ENCODE measurements around the gene INTS3.

Gene INTS3

GRCh38 chr1:153727463-153728304 lies at the start of gene INTS3:
Gene INTS3, plus strand, starts transcription at chr1:153728050. Its CDS starts 585 bp downstream, at chr1:153728635.
- H3K27me3 Mint-ChIP-seq: no peaks in the 10 kb centered on the region
- H3K9me3 Mint-ChIP-seq: no peaks in the 10 kb centered on the region
- peaks cover 29% of the 10 kb centered on the region for H3K4me1 Mint-ChIP-seq
- H3K36me3 Mint-ChIP-seq: peaks cover 20% of the 10 kb centered on the region
- peak within 1 kb of the TSS; percentile 91 for H3K27ac Mint-ChIP-seq
- peak; percentile 99 for ATAC-seq
- H3K4me3 Mint-ChIP-seq: peak within 1 kb of the TSS; percentile 86

GRCh38 chr1:153678519-153679336 lies 49.1 kb upstream of the INTS3 start, which contains the start of gene NPR1:
Gene NPR1, plus strand, starts transcription at chr1:153678688. Its CDS starts 421 bp downstream, at chr1:153679109.
- peak within 1 kb of the TSS; percentile 77 for H3K27ac Mint-ChIP-seq
- no peaks in the 10 kb centered on the region for H3K9me3 Mint-ChIP-seq
- H3K4me1 Mint-ChIP-seq: peaks cover 30% of the 10 kb centered on the region
- ATAC-seq: peak; percentile 59
- peaks cover 62% of the 10 kb centered on the region for H3K27me3 Mint-ChIP-seq
- peak within 1 kb of the TSS; percentile 83 for H3K4me3 Mint-ChIP-seq
- H3K36me3 Mint-ChIP-seq: peaks cover 11% of the 10 kb centered on the region

- peak overlapping the region; percentile 83 for H3K4me3 Mint-ChIP-seq
- peak; percentile 60 for ATAC-seq
- H3K36me3 Mint-ChIP-seq: peaks cover 15% of the 10 kb centered on the region
- peak overlapping the region; percentile 12 for H3K27ac Mint-ChIP-seq
- peaks cover 30% of the 10 kb centered on the region for H3K4me1 Mint-ChIP-seq
- H3K27me3 Mint-ChIP-seq: peaks cover 69% of the 10 kb centered on the region
- H3K9me3 Mint-ChIP-seq: no peaks in the 10 kb centered on the region
Observed at GRCh38 chr1:153679337-153680119, 48.3 kb upstream of the INTS3 start.

DNA sequence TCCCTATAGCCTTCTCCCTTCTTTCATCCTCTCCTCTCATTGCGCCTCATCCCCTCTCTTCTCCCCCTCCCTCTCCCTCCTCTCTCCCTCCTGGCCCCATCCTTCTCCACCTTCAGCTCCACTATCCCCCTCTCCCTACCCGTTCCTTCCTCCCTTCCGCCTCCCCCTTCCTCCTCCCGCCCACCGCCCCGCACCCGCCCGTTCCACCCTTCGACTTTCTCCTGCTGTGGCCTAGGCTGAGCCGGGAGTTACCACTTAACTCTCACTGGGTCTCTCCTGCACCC lies 47.8 kb upstream of the INTS3 start:
- peak overlapping the region; percentile 83 for H3K4me3 Mint-ChIP-seq
- peaks cover 15% of the 10 kb centered on the region for H3K36me3 Mint-ChIP-seq
- H3K9me3 Mint-ChIP-seq: no peaks in the 10 kb centered on the region
- peaks cover 30% of the 10 kb centered on the region for H3K4me1 Mint-ChIP-seq
- ATAC-seq: no peak
- H3K27me3 Mint-ChIP-seq: peaks cover 71% of the 10 kb centered on the region
- peak overlapping the region; percentile 12 for H3K27ac Mint-ChIP-seq

GRCh38 chr1:153682730-153683129 lies 45.1 kb upstream of the INTS3 start:
- Mint-ChIP-seq H3K27ac (no peak overlapping the region), H3K36me3 (peaks cover 23% of the 10 kb centered on the region), H3K9me3 (no peaks in the 10 kb centered on the region), H3K27me3 (peaks cover 66% of the 10 kb centered on the region), H3K4me1 (peaks cover 25% of the 10 kb centered on the region), H3K4me3 (no peak overlapping the region)
- ATAC-seq: no peak

DNA sequence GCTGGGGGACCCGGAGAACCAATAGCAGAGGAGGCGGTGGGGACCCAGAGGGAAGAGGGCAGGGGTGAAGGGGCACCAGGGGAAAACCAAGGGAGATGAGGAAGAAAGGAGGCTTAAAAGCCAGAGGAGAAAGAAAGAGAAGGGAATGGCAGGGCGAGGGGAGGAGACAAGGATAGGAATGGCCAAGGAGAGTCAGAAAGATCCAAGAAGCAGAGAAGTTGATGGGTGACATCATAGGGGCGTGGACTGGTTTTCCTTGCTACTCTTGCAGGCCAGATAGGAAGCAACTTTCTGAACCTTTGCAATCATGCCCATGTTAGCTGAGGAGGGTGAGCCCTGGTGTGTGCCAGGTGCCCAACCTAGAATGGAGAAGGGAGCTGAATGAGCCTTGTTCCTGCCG lies 44.0 kb upstream of the INTS3 start:
- Mint-ChIP-seq H3K4me3 (no peak overlapping the region), H3K36me3 (peaks cover 34% of the 10 kb centered on the region), H3K4me1 (peaks cover 25% of the 10 kb centered on the region), H3K9me3 (no peaks in the 10 kb centered on the region), H3K27ac (no peak overlapping the region), H3K27me3 (peaks cover 55% of the 10 kb centered on the region)
- no peak for ATAC-seq

DNA sequence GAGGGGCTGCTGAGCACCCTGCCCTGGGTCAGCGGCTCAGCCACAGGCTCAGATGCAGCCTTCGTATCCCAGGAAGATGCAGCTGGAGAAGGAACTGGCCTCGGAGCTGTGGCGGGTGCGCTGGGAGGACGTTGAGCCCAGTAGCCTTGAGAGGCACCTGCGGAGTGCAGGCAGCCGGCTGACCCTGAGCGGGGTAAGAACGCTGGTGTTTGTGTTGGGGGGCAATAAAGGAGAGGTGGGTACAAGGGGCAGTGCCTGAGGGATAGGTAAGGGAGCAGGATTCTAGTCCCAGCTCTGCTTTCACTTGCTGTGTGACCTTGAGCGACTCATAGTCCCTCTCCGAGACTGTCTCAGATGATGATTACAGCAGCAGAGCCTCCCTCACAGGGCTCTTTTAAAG lies 43.0 kb upstream of the INTS3 start:
- Mint-ChIP-seq H3K9me3 (no peaks in the 10 kb centered on the region), H3K36me3 (peaks cover 36% of the 10 kb centered on the region), H3K4me1 (peaks cover 23% of the 10 kb centered on the region), H3K27me3 (peaks cover 48% of the 10 kb centered on the region), H3K4me3 (no peak overlapping the region), H3K27ac (no peak overlapping the region)
- no peak for ATAC-seq

DNA sequence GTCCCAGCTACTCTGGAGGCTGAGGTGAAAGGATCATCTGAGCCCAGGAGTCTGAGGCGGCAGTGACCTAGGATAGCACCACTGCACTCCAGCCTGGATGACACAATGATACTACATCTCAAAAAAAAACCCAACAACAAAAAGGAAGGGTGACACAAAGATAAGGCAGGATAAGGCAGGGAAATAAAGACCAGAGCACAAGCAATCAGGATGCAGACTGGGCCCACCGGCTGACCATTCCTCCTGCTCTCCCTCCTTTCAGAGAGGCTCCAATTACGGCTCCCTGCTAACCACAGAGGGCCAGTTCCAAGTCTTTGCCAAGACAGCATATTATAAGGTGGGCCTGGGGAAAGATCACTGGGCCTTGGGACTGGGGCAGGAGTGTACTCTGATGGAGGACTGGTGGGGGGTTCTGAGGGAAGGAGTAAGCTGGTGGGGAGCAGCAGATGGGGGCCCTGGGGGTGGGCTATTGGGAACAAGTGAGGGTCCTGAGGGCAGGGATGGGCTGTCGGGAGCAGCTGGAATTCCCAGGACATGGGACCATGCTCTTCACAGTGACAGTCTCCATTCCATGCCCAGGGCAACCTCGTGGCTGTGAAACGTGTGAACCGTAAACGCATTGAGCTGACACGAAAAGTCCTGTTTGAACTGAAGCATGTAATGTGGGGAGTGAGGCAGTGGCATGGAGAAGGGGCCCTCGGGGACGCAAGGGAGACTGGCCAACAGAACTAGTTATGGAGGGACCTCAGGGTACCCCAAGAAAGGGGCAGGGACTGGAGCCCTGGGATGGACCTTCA lies 42.1 kb upstream of the INTS3 start:
- no peak overlapping the region for H3K4me3 Mint-ChIP-seq
- H3K9me3 Mint-ChIP-seq: no peaks in the 10 kb centered on the region
- peaks cover 40% of the 10 kb centered on the region for H3K27me3 Mint-ChIP-seq
- no peak for ATAC-seq
- H3K4me1 Mint-ChIP-seq: peaks cover 15% of the 10 kb centered on the region
- no peak overlapping the region for H3K27ac Mint-ChIP-seq
- peaks cover 32% of the 10 kb centered on the region for H3K36me3 Mint-ChIP-seq

GRCh38 chr1:153687346-153688125 lies 40.3 kb upstream of the INTS3 start:
- Mint-ChIP-seq H3K9me3 (no peaks in the 10 kb centered on the region), H3K36me3 (peaks cover 32% of the 10 kb centered on the region), H3K27ac (no peak overlapping the region), H3K4me1 (peaks cover 15% of the 10 kb centered on the region), H3K27me3 (peaks cover 28% of the 10 kb centered on the region), H3K4me3 (no peak overlapping the region)
- ATAC-seq: no peak

DNA sequence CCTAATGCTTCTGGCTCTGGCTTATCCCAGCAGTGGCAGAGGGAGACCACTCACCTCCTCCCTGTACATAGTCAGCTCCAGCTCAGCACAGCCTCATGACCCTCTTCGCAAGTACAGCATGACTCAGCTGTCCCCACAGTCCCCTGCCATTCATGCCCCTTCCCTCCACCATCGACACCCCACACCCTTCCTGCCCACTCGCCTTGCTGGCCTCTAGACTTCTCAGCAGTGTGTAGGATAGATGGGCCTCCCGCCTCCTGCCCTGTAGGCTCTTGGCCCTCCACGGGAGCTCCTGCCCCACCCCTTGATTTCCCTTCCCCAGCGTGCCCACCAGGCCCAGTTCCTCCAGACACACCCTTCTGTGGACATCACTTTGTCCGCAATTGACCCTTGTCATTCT lies 39.6 kb upstream of the INTS3 start:
- Mint-ChIP-seq H3K9me3 (no peaks in the 10 kb centered on the region), H3K4me1 (peaks cover 15% of the 10 kb centered on the region), H3K36me3 (peaks cover 32% of the 10 kb centered on the region), H3K27me3 (peaks cover 27% of the 10 kb centered on the region), H3K27ac (no peak overlapping the region), H3K4me3 (no peak overlapping the region)
- ATAC-seq: no peak

DNA sequence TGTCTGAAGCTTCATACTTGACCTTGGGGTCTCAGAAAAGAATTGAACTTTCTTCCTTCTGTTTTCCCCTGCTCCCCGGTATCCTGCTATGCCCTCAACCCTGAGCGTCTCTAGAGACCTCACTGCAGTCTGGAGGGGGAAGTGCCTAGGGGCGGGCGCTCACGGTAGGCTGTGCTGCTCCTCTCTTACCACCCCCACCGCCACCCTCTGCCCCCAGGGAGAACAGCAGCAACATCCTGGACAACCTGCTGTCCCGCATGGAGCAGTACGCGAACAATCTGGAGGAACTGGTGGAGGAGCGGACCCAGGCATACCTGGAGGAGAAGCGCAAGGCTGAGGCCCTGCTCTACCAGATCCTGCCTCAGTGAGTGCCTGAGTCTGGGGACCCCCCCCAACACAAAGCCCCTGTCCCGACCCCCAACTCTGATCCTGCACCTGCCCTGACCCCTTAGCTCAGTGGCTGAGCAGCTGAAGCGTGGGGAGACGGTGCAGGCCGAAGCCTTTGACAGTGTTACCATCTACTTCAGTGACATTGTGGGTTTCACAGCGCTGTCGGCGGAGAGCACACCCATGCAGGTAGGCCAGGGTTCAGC lies 39.0 kb upstream of the INTS3 start:
- Mint-ChIP-seq H3K4me1 (peaks cover 15% of the 10 kb centered on the region), H3K36me3 (peaks cover 27% of the 10 kb centered on the region), H3K4me3 (no peak overlapping the region), H3K9me3 (no peaks in the 10 kb centered on the region), H3K27ac (no peak overlapping the region), H3K27me3 (peaks cover 21% of the 10 kb centered on the region)
- no peak for ATAC-seq

GRCh38 chr1:153693466-153693865 lies 34.4 kb upstream of the INTS3 start:
- peaks cover 12% of the 10 kb centered on the region for H3K27me3 Mint-ChIP-seq
- no peaks in the 10 kb centered on the region for H3K9me3 Mint-ChIP-seq
- ATAC-seq: no peak
- H3K4me3 Mint-ChIP-seq: no peak overlapping the region
- peaks cover 13% of the 10 kb centered on the region for H3K4me1 Mint-ChIP-seq
- H3K36me3 Mint-ChIP-seq: peaks cover 9% of the 10 kb centered on the region
- no peak overlapping the region for H3K27ac Mint-ChIP-seq

- H3K27ac Mint-ChIP-seq: no peak overlapping the region
- no peak for ATAC-seq
- no peak overlapping the region for H3K4me3 Mint-ChIP-seq
- H3K9me3 Mint-ChIP-seq: no peaks in the 10 kb centered on the region
- peaks cover 12% of the 10 kb centered on the region for H3K27me3 Mint-ChIP-seq
- H3K4me1 Mint-ChIP-seq: peaks cover 6% of the 10 kb centered on the region
- no peaks in the 10 kb centered on the region for H3K36me3 Mint-ChIP-seq
Observed at GRCh38 chr1:153696741-153697140, 31.1 kb upstream of the INTS3 start.

All from stimulated activated memory B cell treated with anti-CD40 and anti-IgM and Interleukin-4, amounts not matched to agents 10 μg/mL and 1 μg/mL and 100 μg/mL, for 72 hours (primary cell).